ENCODE measurements around the gene TMUB2. TPM values are rescaled to one million over a fixed set of nuclear protein-coding genes. Genes with fewer than 3 reads are reported as not detected.
A peak's percentile ranks its signal among the peaks of the same experiment; 100 is the strongest.

The TMUB2 gene
- total and polyA plus RNA-seq, 2 of the 13 experiments (the other 11 are each of a cell fraction or from before 2014, with no cell fraction given) = 26.9 to 50.8 TPM

DNA sequence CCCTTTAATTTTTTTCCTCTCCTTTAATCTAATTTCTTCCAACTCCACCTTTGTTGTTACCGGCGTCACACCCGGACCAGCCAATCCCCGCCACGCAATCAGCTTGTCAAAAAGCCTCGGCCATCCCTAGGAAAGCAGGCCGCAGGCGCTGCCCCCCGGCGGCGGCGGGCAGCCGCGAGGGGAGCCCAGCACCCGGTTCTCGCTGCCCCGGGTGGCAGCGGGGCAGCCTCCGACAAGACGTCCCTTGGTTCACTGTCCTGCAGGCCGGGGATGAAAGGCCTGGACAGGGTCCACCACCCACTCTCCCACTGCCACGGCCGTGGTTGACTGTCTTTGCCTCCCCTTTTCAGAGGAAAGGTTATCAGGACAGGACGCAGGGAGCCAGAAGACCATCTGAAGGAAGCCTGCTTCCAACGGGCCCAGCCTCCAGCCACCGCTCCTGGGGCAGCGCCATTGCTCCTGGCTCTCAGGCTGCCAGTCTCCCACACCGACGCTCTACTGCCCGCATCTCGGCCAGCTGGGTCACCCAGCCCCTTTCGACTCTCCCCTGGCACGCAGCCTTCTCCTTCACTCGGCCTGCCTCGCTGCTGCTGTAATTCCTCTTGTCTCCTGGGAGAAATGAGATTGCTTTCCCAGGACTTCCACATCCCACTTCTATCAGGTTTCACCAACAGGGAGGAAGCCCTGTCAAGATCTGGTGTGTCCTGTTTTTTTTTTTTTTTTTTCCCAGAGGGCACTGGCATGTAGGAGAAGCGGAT, 35.5 kb downstream of the TMUB2 start (continued):
- TF ChIP-seq, protein P1, sequence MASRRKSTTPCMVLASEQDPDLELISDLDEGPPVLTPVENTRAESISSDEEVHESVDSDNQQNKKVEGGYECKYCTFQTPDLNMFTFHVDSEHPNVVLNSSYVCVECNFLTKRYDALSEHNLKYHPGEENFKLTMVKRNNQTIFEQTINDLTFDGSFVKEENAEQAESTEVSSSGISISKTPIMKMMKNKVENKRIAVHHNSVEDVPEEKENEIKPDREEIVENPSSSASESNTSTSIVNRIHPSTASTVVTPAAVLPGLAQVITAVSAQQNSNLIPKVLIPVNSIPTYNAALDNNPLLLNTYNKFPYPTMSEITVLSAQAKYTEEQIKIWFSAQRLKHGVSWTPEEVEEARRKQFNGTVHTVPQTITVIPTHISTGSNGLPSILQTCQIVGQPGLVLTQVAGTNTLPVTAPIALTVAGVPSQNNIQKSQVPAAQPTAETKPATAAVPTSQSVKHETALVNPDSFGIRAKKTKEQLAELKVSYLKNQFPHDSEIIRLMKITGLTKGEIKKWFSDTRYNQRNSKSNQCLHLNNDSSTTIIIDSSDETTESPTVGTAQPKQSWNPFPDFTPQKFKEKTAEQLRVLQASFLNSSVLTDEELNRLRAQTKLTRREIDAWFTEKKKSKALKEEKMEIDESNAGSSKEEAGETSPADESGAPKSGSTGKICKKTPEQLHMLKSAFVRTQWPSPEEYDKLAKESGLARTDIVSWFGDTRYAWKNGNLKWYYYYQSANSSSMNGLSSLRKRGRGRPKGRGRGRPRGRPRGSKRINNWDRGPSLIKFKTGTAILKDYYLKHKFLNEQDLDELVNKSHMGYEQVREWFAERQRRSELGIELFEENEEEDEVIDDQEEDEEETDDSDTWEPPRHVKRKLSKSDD (CRISPR knock-in tag; IDR thresholded peaks at IDR 0.05; ENCODE audit: low read depth) = no peak
- TF ChIP-seq ARHGAP35 (CRISPR knock-in tag; IDR thresholded peaks at IDR 0.05; ENCODE audit: borderline replicate concordance) (no peak), MTF2 (CRISPR knock-in tag; IDR thresholded peaks at IDR 0.05; ENCODE audit: borderline replicate concordance) (no peak), ZNF331 (CRISPR knock-in tag; IDR thresholded peaks at IDR 0.05) (no peak), RBM22 (optimal IDR thresholded peaks at IDR 0.05; ENCODE audit: low read length) (no peak), ZNF17 (CRISPR knock-in tag; IDR thresholded peaks at IDR 0.05) (no peak), HDAC2 (CRISPR knock-in tag; IDR thresholded peaks at IDR 0.05) (no peak), GZF1 (CRISPR knock-in tag; IDR thresholded peaks at IDR 0.05) (no peak), NFYC (CRISPR knock-in tag; IDR thresholded peaks at IDR 0.05) (peak; percentile 58), ZBTB42 (CRISPR knock-in tag; IDR thresholded peaks at IDR 0.05) (no peak)
- TF ChIP-seq, protein P2, sequence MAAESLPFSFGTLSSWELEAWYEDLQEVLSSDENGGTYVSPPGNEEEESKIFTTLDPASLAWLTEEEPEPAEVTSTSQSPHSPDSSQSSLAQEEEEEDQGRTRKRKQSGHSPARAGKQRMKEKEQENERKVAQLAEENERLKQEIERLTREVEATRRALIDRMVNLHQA (CRISPR knock-in tag; IDR thresholded peaks at IDR 0.05) = no peak
- TF ChIP-seq, protein P3, sequence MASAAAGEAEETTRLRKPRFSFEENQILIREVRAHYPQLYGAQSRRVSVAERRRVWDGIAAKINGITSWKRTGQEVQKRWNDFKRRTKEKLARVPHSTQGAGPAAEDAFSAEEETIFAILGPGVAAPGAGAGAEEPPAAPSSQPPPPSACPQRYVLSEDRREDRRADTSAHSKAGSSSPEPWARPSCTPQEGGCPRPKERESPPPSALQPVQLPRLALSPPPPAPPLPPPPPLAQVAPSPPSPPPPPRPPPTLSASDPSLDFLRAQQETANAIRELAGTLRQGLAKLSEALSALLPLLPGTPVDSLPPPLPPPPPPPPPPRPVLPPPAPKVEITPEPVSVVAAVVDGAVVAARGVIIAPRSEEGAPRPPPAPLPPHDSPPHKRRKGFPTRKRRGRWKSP (CRISPR knock-in tag; IDR thresholded peaks at IDR 0.05) = peak; percentile 30; the same call in 1 of the 2 replicates
- TF ChIP-seq, protein P4, sequence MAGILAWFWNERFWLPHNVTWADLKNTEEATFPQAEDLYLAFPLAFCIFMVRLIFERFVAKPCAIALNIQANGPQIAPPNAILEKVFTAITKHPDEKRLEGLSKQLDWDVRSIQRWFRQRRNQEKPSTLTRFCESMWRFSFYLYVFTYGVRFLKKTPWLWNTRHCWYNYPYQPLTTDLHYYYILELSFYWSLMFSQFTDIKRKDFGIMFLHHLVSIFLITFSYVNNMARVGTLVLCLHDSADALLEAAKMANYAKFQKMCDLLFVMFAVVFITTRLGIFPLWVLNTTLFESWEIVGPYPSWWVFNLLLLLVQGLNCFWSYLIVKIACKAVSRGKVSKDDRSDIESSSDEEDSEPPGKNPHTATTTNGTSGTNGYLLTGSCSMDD (CRISPR knock-in tag; IDR thresholded peaks at IDR 0.05) = no peak
- TF ChIP-seq, protein P5, sequence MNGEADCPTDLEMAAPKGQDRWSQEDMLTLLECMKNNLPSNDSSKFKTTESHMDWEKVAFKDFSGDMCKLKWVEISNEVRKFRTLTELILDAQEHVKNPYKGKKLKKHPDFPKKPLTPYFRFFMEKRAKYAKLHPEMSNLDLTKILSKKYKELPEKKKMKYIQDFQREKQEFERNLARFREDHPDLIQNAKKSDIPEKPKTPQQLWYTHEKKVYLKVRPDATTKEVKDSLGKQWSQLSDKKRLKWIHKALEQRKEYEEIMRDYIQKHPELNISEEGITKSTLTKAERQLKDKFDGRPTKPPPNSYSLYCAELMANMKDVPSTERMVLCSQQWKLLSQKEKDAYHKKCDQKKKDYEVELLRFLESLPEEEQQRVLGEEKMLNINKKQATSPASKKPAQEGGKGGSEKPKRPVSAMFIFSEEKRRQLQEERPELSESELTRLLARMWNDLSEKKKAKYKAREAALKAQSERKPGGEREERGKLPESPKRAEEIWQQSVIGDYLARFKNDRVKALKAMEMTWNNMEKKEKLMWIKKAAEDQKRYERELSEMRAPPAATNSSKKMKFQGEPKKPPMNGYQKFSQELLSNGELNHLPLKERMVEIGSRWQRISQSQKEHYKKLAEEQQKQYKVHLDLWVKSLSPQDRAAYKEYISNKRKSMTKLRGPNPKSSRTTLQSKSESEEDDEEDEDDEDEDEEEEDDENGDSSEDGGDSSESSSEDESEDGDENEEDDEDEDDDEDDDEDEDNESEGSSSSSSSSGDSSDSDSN (CRISPR knock-in tag; IDR thresholded peaks at IDR 0.05) = peak; percentile 91
- TF ChIP-seq, protein P6, sequence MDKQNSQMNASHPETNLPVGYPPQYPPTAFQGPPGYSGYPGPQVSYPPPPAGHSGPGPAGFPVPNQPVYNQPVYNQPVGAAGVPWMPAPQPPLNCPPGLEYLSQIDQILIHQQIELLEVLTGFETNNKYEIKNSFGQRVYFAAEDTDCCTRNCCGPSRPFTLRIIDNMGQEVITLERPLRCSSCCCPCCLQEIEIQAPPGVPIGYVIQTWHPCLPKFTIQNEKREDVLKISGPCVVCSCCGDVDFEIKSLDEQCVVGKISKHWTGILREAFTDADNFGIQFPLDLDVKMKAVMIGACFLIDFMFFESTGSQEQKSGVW (CRISPR knock-in tag; IDR thresholded peaks at IDR 0.05; ENCODE audit: borderline replicate concordance) = no peak
- TF ChIP-seq, protein P7, sequence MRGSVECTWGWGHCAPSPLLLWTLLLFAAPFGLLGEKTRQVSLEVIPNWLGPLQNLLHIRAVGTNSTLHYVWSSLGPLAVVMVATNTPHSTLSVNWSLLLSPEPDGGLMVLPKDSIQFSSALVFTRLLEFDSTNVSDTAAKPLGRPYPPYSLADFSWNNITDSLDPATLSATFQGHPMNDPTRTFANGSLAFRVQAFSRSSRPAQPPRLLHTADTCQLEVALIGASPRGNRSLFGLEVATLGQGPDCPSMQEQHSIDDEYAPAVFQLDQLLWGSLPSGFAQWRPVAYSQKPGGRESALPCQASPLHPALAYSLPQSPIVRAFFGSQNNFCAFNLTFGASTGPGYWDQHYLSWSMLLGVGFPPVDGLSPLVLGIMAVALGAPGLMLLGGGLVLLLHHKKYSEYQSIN (CRISPR knock-in tag; IDR thresholded peaks at IDR 0.05; ENCODE audit: borderline replicate concordance) = no peak
- TF ChIP-seq, protein P8, sequence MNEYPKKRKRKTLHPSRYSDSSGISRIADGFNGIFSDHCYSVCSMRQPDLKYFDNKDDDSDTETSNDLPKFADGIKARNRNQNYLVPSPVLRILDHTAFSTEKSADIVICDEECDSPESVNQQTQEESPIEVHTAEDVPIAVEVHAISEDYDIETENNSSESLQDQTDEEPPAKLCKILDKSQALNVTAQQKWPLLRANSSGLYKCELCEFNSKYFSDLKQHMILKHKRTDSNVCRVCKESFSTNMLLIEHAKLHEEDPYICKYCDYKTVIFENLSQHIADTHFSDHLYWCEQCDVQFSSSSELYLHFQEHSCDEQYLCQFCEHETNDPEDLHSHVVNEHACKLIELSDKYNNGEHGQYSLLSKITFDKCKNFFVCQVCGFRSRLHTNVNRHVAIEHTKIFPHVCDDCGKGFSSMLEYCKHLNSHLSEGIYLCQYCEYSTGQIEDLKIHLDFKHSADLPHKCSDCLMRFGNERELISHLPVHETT (CRISPR knock-in tag; conservative IDR thresholded peaks at IDR 0.05) = no peak; the same call in 1 of the 2 replicates

All from HepG2 (cell line).